ENCODE data around the gene CSPG5.
A peak's percentile ranks its signal among the peaks of the same experiment; 100 is the strongest.

Gene CSPG5

DNA sequence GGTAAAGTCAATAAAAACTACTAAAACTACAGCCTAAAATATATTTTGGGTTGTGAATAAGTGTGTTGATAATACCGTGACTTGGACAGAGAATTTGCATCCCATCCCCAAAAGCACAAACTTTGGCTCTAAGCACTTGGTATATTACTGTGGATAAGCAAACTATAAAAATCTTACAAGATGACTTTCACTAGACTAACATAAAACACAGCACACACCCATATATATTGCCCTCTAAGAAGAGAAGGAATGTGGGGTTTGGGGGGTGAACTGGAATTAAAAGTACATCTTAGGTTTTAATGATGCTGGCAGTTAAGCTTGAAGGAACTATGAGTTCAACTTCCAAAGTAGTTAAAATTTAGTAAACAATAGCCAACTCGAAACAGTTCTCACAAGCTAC lies 28.7 kb upstream of the CSPG5 start:
- DNase-seq (ENCODE audit: insufficient read length) (no peak), FAIRE-seq (no peak)
- no peak for TF ChIP-seq TAF1 (IDR thresholded peaks at IDR 0.05; ENCODE audit: borderline replicate concordance, low read depth, low read length)

- DNase-seq (ENCODE audit: insufficient read length) (no peak), FAIRE-seq (no peak)
- TF ChIP-seq POLR2A (IDR thresholded peaks at IDR 0.05; ENCODE audit: low read depth, low read length) = no peak
- no peak for TF ChIP-seq TAF1 (IDR thresholded peaks at IDR 0.05; ENCODE audit: borderline replicate concordance, low read depth, low read length)
- TF ChIP-seq POLR2AphosphoS5 (IDR thresholded peaks at IDR 0.05; ENCODE audit: low read depth, low read length) = no peak
Measured at GRCh38 chr3:47606165-47606564, 27.5 kb upstream of the CSPG5 start.

- TF ChIP-seq POLR2AphosphoS5 (IDR thresholded peaks at IDR 0.05; ENCODE audit: low read depth, low read length) (no peak), POLR2A (IDR thresholded peaks at IDR 0.05; ENCODE audit: low read depth, low read length) (no peak), TAF1 (IDR thresholded peaks at IDR 0.05; ENCODE audit: borderline replicate concordance, low read depth, low read length) (no peak)
- no peak for DNase-seq (ENCODE audit: insufficient read length)
- FAIRE-seq = no peak
Measured at GRCh38 chr3:47605652-47606051, 27.0 kb upstream of the CSPG5 start.

DNA sequence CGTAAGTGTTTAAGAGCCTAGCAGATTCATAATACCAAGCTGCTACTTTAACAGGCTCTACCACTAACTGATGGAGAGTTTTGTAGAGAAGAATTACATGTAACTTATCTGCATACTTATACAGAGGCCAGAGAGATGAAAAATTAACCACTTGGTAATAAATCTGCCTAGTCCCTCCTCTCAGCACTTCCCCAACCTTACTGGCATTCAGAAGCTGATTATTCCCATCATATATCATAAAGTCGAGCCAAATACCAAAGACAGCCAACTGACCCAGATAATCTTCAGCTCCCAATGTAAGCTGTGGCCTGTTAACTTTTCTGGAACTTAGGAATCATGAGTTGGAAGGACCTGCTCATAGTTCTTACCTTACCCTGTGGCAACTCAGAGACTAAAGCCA lies 25.5 kb upstream of the CSPG5 start:
- TF ChIP-seq POLR2AphosphoS5 (IDR thresholded peaks at IDR 0.05; ENCODE audit: low read depth, low read length) (no peak), POLR2A (IDR thresholded peaks at IDR 0.05; ENCODE audit: low read depth, low read length) (no peak), TAF1 (IDR thresholded peaks at IDR 0.05; ENCODE audit: borderline replicate concordance, low read depth, low read length) (no peak)
- FAIRE-seq (no peak), DNase-seq (ENCODE audit: insufficient read length) (no peak)

GRCh38 chr3:47603332-47603731 lies 24.7 kb upstream of the CSPG5 start:
- no peak for TF ChIP-seq POLR2AphosphoS5 (IDR thresholded peaks at IDR 0.05; ENCODE audit: low read depth, low read length)
- no peak for TF ChIP-seq POLR2A (IDR thresholded peaks at IDR 0.05; ENCODE audit: low read depth, low read length)
- TF ChIP-seq TAF1 (IDR thresholded peaks at IDR 0.05; ENCODE audit: borderline replicate concordance, low read depth, low read length) = no peak
- DNase-seq (ENCODE audit: insufficient read length) (no peak), FAIRE-seq (no peak)

DNA sequence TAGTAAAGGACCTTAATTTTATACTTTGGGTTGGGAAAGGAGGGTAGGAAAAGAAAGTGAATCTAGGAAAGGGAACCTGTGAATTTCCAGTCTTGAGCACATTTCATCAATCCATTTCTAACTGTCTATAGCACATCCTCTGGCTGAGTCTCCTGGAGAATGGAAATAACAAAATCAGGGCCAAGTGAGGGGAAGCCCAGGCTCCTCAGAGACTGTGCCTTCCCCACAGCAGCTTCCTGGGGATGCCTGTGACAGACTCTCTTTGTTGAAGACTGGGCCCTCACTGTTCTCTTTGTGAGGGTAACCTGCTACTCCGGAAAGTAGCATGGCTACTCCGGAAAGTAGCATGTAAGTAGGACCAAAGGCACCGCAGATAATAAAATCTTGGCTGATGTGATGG lies 22.6 kb upstream of the CSPG5 start:
- no peak for FAIRE-seq
- TF ChIP-seq POLR2A (IDR thresholded peaks at IDR 0.05; ENCODE audit: low read depth, low read length) (no peak), POLR2AphosphoS5 (IDR thresholded peaks at IDR 0.05; ENCODE audit: low read depth, low read length) (no peak), TAF1 (IDR thresholded peaks at IDR 0.05; ENCODE audit: borderline replicate concordance, low read depth, low read length) (no peak)
- DNase-seq (ENCODE audit: insufficient read length) = no peak

DNA sequence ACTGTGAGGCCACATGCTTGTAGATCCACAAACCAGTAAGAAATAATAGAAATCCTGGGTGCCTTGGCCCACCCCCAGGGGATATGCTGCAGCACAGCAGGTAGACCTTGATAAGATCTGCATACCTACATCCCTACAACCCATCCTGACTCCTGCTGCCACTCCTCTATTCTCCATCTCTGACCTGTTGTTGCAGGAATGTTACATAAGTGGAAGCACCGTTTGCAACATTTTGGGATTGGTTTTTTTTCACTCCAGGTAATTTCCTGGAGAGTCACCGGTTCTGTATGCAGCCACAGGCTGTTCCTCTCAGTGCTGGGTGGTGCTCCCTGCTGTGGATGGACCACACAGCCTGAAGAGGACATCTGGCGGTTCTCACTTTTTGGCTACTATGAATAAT lies 16.1 kb upstream of the CSPG5 start:
- no peak for TF ChIP-seq POLR2A (IDR thresholded peaks at IDR 0.05; ENCODE audit: low read depth, low read length)
- no peak for FAIRE-seq
- DNase-seq (ENCODE audit: insufficient read length) = no peak

DNA sequence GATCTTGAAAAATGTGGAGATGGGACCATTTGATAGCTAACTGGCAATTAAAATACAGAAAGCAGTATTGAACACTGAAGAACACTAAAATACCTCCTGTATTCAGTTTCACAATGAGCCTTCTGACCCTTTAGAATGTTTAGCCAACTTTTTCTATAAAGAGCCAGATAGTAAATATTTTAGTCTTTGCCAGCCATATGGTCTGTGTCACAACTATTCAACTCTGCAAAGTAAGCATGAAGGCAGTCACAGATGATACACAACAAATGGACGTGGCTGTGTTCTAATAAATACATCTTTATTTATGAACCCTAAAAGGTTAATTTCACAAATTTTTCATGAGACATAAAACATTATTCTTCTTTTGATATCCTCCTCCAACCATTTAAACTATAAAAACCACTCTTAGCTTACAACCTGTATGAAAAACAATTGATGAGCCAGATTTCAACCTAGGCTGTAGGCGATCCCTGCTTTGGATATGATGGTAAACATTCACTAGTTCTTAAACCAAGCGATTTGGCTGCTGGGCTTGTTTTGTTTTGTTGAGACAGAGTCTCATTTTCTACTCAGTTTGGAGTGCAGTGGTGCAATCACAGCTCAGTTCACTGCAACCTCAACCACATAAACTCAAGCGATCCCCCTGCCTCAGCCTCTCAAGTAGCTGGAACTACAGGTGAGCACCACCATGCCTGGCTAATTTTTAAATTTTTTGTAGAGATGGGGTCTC lies 13.6 kb upstream of the CSPG5 start:
- FAIRE-seq (no peak), DNase-seq (ENCODE audit: insufficient read length) (no peak)
- no peak for TF ChIP-seq POLR2A (IDR thresholded peaks at IDR 0.05; ENCODE audit: low read depth, low read length)
- no peak for TF ChIP-seq TAF1 (IDR thresholded peaks at IDR 0.05; ENCODE audit: borderline replicate concordance, low read depth, low read length)
- no peak for TF ChIP-seq POLR2AphosphoS5 (IDR thresholded peaks at IDR 0.05; ENCODE audit: low read depth, low read length)

DNA sequence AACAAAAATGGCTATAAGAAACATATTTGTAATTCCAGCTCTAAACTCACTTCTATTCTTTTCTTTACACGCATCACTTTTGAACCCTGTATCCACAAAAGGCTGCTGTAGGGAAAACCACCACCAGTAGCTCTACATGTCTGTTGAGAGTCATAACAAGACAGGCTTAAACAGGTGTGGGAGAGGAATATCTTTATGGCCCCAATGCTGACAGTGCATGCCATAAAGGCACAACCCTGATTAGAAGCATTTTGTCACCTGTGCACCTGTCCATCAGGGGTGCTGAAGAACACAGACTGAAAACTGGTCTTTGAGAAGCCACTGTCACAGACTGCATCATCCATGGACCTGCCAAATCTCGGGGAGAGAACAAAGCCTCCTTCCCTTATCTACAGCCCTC lies 11.6 kb upstream of the CSPG5 start:
- no peak for TF ChIP-seq POLR2AphosphoS5 (IDR thresholded peaks at IDR 0.05; ENCODE audit: low read depth, low read length)
- TF ChIP-seq TAF1 (IDR thresholded peaks at IDR 0.05; ENCODE audit: borderline replicate concordance, low read depth, low read length) = no peak
- peak; percentile 26; the same call in 1 of the 2 replicates for TF ChIP-seq POLR2A (IDR thresholded peaks at IDR 0.05; ENCODE audit: low read depth, low read length)
- DNase-seq (ENCODE audit: insufficient read length) = no peak
- no peak for FAIRE-seq

- TF ChIP-seq POLR2A (IDR thresholded peaks at IDR 0.05; ENCODE audit: low read depth, low read length) (no peak), POLR2AphosphoS5 (IDR thresholded peaks at IDR 0.05; ENCODE audit: low read depth, low read length) (no peak), TAF1 (IDR thresholded peaks at IDR 0.05; ENCODE audit: borderline replicate concordance, low read depth, low read length) (no peak)
- FAIRE-seq = no peak
- no peak for DNase-seq (ENCODE audit: insufficient read length)
Measured at GRCh38 chr3:47588587-47588986, 9.9 kb upstream of the CSPG5 start.

- no peak for TF ChIP-seq TAF1 (IDR thresholded peaks at IDR 0.05; ENCODE audit: borderline replicate concordance, low read depth, low read length)
- TF ChIP-seq POLR2AphosphoS5 (IDR thresholded peaks at IDR 0.05; ENCODE audit: low read depth, low read length) = no peak
- no peak for TF ChIP-seq POLR2A (IDR thresholded peaks at IDR 0.05; ENCODE audit: low read depth, low read length)
- no peak for DNase-seq (ENCODE audit: insufficient read length)
- FAIRE-seq = no peak
Measured at GRCh38 chr3:47588053-47588452, 9.4 kb upstream of the CSPG5 start.

GRCh38 chr3:47586746-47587145 lies 8.1 kb upstream of the CSPG5 start:
- no peak for FAIRE-seq
- no peak for TF ChIP-seq POLR2AphosphoS5 (IDR thresholded peaks at IDR 0.05; ENCODE audit: low read depth, low read length)
- TF ChIP-seq TAF1 (IDR thresholded peaks at IDR 0.05; ENCODE audit: borderline replicate concordance, low read depth, low read length) = no peak
- no peak for TF ChIP-seq POLR2A (IDR thresholded peaks at IDR 0.05; ENCODE audit: low read depth, low read length)
- no peak for DNase-seq (ENCODE audit: insufficient read length)
